GM23338 (cell line): Measurements from ENCODE around the gene EPHA4. TPM values are rescaled to one million over a fixed set of nuclear protein-coding genes. Genes with fewer than 3 reads are reported as not detected.

ENCODE experiments used
- ATAC-seq: fragments of 200-7000 bp; cut with Tn5 transposase; 3 replicates; pipeline ENCODE4 v1.9.1; 2020
- DNase-seq: peaks from one replicate; pipeline ENCODE4 v3.0.0-alpha.2; 2015; ENCODE audit warnings: low spot score
- H2AFZ ChIP-seq: fragments of 200-600 bp; sonication (generic); 2 replicates; pipeline ENCODE4 v1.8.0; 2016; ENCODE audit warnings: antibody characterized with exemption, mild to moderate bottlenecking, moderate library complexity
- H3F3A ChIP-seq: fragments of 200-600 bp; sonication (generic); replicated peaks from 2 replicates; pipeline ENCODE4 v1.8.0; 2017; ENCODE audit warnings: antibody characterized with exemption, mixed run types, low read depth
- H3K27ac ChIP-seq: fragments of 200-600 bp; sonication (generic); 2 replicates; pipeline ENCODE4 v1.6.1; 2016; ENCODE audit warnings: low read depth
- H3K27me3 ChIP-seq: fragments of 200-600 bp; sonication (generic); 2 replicates; pipeline ENCODE4 v1.8.0; 2016; ENCODE audit warnings: mild to moderate bottlenecking, mixed run types, moderate library complexity; ENCODE audit not compliant: insufficient read depth
- H3K36me3 ChIP-seq: fragments of 200-600 bp; sonication (generic); 2 replicates; pipeline ENCODE4 v1.8.0; 2016; ENCODE audit warnings: mild to moderate bottlenecking; ENCODE audit not compliant: insufficient read depth
- H3K4me1 ChIP-seq: fragments of 200-600 bp; sonication (generic); 2 replicates; pipeline ENCODE4 v1.8.0; 2016; ENCODE audit warnings: mild to moderate bottlenecking, moderate library complexity; ENCODE audit not compliant: insufficient read depth
- H3K4me2 ChIP-seq: fragments of 200-600 bp; sonication (generic); 2 replicates; pipeline ENCODE4 v1.7.1; 2017; ENCODE audit warnings: mixed run types
- H3K4me3 ChIP-seq: fragments of 200-600 bp; sonication (generic); 2 replicates; pipeline ENCODE4 v1.6.1; 2016; ENCODE audit warnings: mixed run types
- H3K79me2 ChIP-seq: fragments of 200-600 bp; sonication (generic); replicated peaks from 2 replicates; pipeline ENCODE4 v1.8.0; 2017; ENCODE audit warnings: mild to moderate bottlenecking; ENCODE audit not compliant: insufficient read depth
- H3K9me2 ChIP-seq: fragments of 200-600 bp; sonication (generic); 2 replicates; pipeline ENCODE4 v1.8.0; 2017; ENCODE audit not compliant: insufficient read depth
- H4K20me1 ChIP-seq: fragments of 200-600 bp; sonication (generic); replicated peaks from 2 replicates; pipeline ENCODE4 v1.8.0; 2017; ENCODE audit warnings: mild to moderate bottlenecking; ENCODE audit not compliant: insufficient read depth
- H3K27ac Mint-ChIP-seq: 2 replicates; pipeline ENCODE4 v1.8.0; 2020; ENCODE audit warnings: inconsistent platforms, mild to moderate bottlenecking, moderate library complexity, mixed read lengths
- H3K27me3 Mint-ChIP-seq: 3 replicates; pipeline ENCODE4 v1.8.0; 2022; ENCODE audit warnings: low read depth, mild to moderate bottlenecking, moderate library complexity, mixed read lengths, inconsistent platforms; ENCODE audit not compliant: insufficient read depth, poor library complexity
- H3K36me3 Mint-ChIP-seq: 3 replicates; pipeline ENCODE4 v1.8.0; 2021; ENCODE audit warnings: low read depth, mild to moderate bottlenecking, inconsistent platforms, moderate library complexity, mixed read lengths
- H3K4me1 Mint-ChIP-seq: 3 replicates; pipeline ENCODE4 v1.8.0; 2020; ENCODE audit warnings: mild to moderate bottlenecking, inconsistent platforms, mixed read lengths
- H3K4me3 Mint-ChIP-seq: 3 replicates; pipeline ENCODE4 v1.8.0; 2021; ENCODE audit warnings: moderate library complexity, mild to moderate bottlenecking, inconsistent platforms, mixed read lengths
- H3K9me3 Mint-ChIP-seq: 3 replicates; pipeline ENCODE4 v1.8.0; 2020; ENCODE audit warnings: moderate library complexity, mild to moderate bottlenecking, inconsistent platforms, mixed read lengths
- CREB1 ChIP-seq: fragments of 250-450 bp; sonication (Bioruptor Pico); IDR thresholded peaks from 2 replicates; pipeline ENCODE4 v1.5.0; 2020; ENCODE audit warnings: low read depth, mild to moderate bottlenecking, moderate library complexity
- EZH2 ChIP-seq: fragments of 200-600 bp; sonication (generic); IDR thresholded peaks from one replicate; pipeline ENCODE4 v1.8.0; 2017; ENCODE audit warnings: antibody characterized with exemption, mild to moderate bottlenecking, low read depth; ENCODE audit not compliant: unreplicated experiment
- EZH2phosphoT487 ChIP-seq: fragments of 200-600 bp; sonication (generic); IDR thresholded peaks from one replicate; pipeline ENCODE4 v1.8.1; 2018; ENCODE audit warnings: antibody characterized with exemption; ENCODE audit not compliant: unreplicated experiment
- JUNB ChIP-seq: IDR thresholded peaks from one replicate; pipeline ENCODE4 v1.6.1; 2016; ENCODE audit warnings: antibody characterized with exemption; ENCODE audit not compliant: unreplicated experiment
- NANOG ChIP-seq: IDR thresholded peaks from 2 replicates; pipeline ENCODE4 v1.6.1; 2016; ENCODE audit warnings: antibody characterized with exemption, borderline replicate concordance
- POLR2AphosphoS5 ChIP-seq: IDR thresholded peaks from 2 replicates; pipeline ENCODE4 v1.6.1; 2016; ENCODE audit warnings: antibody characterized with exemption, low read depth
- ZNF114 ChIP-seq: fragments of 250-450 bp; sonication (Bioruptor Pico); IDR thresholded peaks from 2 replicates; pipeline ENCODE4 v1.5.0; 2020; ENCODE audit warnings: mild to moderate bottlenecking, moderate library complexity
- ZNF331 ChIP-seq: fragments of 250-450 bp; sonication (Bioruptor Pico); IDR thresholded peaks from 2 replicates; pipeline ENCODE4 v1.5.0; 2020; ENCODE audit warnings: low read depth, mild to moderate bottlenecking, moderate library complexity
- polyA plus RNA-seq: library from polyadenylated mRNA; unstranded; fragments of >200 nt; fragmentation: Nextera tagmentation; extraction: Ambion mirVana; gene quantifications from 2 replicates; pipeline ENCODE4 v1.2.1, GENCODE V29; 2016
- total RNA-seq: library from RNA; depleted of rRNA; stranded (reverse); fragments of >200 nt; shearing (Covaris generic); gene quantifications from 2 replicates; pipeline ENCODE4 v1.2.3, GENCODE V29; 2014
- TF ChIP-seq, protein P1 (sequence below): IDR thresholded peaks from one replicate; pipeline ENCODE4 v1.6.1; 2018; ENCODE audit warnings: antibody characterized with exemption; ENCODE audit not compliant: unreplicated experiment
- TF ChIP-seq, protein P2 (sequence below): fragments of 250-450 bp; sonication (Bioruptor Pico); IDR thresholded peaks from 2 replicates; pipeline ENCODE4 v1.5.0; 2020; ENCODE audit warnings: mild to moderate bottlenecking, moderate library complexity
- TF ChIP-seq, protein P3 (sequence below), 2 experiments: fragments of 200-600 bp in 1 of 2; sonication (generic) in 1 of 2; conservative IDR thresholded peaks; 2 replicates each; pipeline versions ENCODE4 v1.5.1 to v1.6.1; 2016 to 2017; ENCODE audit warnings: antibody characterized with exemption in 2 of 2, low read depth in 2 of 2, mild to moderate bottlenecking in 2 of 2, moderate library complexity in 1 of 2

Gene EPHA4
- total and polyA plus RNA-seq, 2 experiments from 2014 or later = 4.1 to 6.2 TPM

DNA sequence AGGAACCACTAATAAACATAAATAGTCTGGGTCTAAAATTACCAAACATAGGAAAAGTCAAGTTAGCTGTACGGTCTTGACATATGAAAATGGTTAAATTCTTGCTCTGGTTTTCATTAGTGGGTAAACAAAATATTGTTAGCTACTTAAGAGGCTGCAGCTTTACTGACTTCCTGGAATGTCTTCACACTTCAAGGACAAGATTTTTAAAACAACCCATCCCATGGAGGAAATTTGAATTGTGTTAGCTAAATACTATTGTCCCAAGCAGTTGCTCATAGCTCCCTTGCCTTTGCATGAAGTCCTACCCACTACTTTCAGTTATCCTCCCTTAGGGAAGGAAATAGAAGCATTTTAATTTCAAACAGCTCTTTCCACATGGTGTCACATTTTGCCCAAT, 128.5 kb downstream of the EPHA4 start:
- Histone ChIP-seq H3K9me2 (no peaks in the 10 kb centered on the region), H3K4me1 (no peaks in the 10 kb centered on the region), H3K79me2 (no peaks in the 10 kb centered on the region), H3K27ac (no peak overlapping the region), H3F3A (no peaks in the 10 kb centered on the region), H3K4me3 (no peak overlapping the region), H3K36me3 (no peaks in the 10 kb centered on the region), H3K27me3 (no peaks in the 10 kb centered on the region), H3K4me2 (no peak overlapping the region), H4K20me1 (no peaks in the 10 kb centered on the region), H2AFZ (no peak overlapping the region)
- H3K36me3 Mint-ChIP-seq = peaks cover 15% of the 10 kb centered on the region; the same call in 2 of the 3 replicates
- no peaks in the 10 kb centered on the region for H3K27me3 Mint-ChIP-seq
- DNase-seq (no peak), ATAC-seq (no peak)
- TF ChIP-seq CREB1 (CRISPR knock-in tag) = no peak
- peaks cover under 1% of the 10 kb centered on the region; the same call in 2 of the 3 replicates for H3K9me3 Mint-ChIP-seq
- no peak overlapping the region for H3K27ac Mint-ChIP-seq
- H3K4me3 Mint-ChIP-seq = no peak overlapping the region
- peaks cover 9% of the 10 kb centered on the region; the same call in 1 of the 3 replicates for H3K4me1 Mint-ChIP-seq

DNA sequence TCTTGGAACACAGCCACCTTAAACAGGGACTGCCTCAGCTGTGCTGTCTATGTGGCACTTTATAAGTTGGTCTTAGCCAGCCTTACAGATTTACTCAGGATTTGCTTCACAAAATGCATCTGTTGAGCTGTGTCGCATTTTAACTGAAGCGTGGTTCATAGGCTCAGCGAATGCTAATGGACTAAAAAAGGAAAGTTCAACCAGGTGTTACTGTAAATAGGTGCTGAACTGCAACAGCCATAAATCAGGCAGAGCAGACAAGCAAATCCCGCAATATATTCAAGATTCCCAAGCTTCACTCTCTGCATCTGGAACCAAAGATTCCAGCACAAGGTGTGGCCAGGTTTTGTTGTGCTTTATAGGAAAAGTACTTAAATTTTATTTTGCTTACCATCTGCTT, 130.0 kb downstream of the EPHA4 start:
- H3K27me3 Mint-ChIP-seq = no peaks in the 10 kb centered on the region
- no peaks in the 10 kb centered on the region for H3K79me2 ChIP-seq
- H3K9me2 ChIP-seq = no peaks in the 10 kb centered on the region
- no peak overlapping the region for H3K27ac Mint-ChIP-seq
- peaks cover 7% of the 10 kb centered on the region; the same call in 2 of the 3 replicates for H3K4me1 Mint-ChIP-seq
- H3K36me3 ChIP-seq = no peaks in the 10 kb centered on the region
- H3K4me1 ChIP-seq = no peaks in the 10 kb centered on the region; the same call in 1 of the 2 replicates
- H2AFZ ChIP-seq = no peak overlapping the region
- peaks cover 11% of the 10 kb centered on the region; the same call in 2 of the 3 replicates for H3K36me3 Mint-ChIP-seq
- no peaks in the 10 kb centered on the region for H3K27me3 ChIP-seq
- no peak for DNase-seq
- H3F3A ChIP-seq = no peaks in the 10 kb centered on the region
- no peak overlapping the region for H3K27ac ChIP-seq
- H3K9me3 Mint-ChIP-seq = no peaks in the 10 kb centered on the region
- no peak overlapping the region for H3K4me2 ChIP-seq
- no peak overlapping the region for H3K4me3 ChIP-seq
- H3K4me3 Mint-ChIP-seq = no peak overlapping the region
- H4K20me1 ChIP-seq = no peaks in the 10 kb centered on the region
- no peak for ATAC-seq
- no peak for TF ChIP-seq ZNF114 (CRISPR knock-in tag)
- no peak for TF ChIP-seq POLR2AphosphoS5
- no peak for TF ChIP-seq EZH2
- no peak for TF ChIP-seq EZH2phosphoT487
- no peak for TF ChIP-seq ZNF331 (CRISPR knock-in tag)
- TF ChIP-seq, protein P1, sequence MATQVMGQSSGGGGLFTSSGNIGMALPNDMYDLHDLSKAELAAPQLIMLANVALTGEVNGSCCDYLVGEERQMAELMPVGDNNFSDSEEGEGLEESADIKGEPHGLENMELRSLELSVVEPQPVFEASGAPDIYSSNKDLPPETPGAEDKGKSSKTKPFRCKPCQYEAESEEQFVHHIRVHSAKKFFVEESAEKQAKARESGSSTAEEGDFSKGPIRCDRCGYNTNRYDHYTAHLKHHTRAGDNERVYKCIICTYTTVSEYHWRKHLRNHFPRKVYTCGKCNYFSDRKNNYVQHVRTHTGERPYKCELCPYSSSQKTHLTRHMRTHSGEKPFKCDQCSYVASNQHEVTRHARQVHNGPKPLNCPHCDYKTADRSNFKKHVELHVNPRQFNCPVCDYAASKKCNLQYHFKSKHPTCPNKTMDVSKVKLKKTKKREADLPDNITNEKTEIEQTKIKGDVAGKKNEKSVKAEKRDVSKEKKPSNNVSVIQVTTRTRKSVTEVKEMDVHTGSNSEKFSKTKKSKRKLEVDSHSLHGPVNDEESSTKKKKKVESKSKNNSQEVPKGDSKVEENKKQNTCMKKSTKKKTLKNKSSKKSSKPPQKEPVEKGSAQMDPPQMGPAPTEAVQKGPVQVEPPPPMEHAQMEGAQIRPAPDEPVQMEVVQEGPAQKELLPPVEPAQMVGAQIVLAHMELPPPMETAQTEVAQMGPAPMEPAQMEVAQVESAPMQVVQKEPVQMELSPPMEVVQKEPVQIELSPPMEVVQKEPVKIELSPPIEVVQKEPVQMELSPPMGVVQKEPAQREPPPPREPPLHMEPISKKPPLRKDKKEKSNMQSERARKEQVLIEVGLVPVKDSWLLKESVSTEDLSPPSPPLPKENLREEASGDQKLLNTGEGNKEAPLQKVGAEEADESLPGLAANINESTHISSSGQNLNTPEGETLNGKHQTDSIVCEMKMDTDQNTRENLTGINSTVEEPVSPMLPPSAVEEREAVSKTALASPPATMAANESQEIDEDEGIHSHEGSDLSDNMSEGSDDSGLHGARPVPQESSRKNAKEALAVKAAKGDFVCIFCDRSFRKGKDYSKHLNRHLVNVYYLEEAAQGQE = no peak
- TF ChIP-seq, protein P2, sequence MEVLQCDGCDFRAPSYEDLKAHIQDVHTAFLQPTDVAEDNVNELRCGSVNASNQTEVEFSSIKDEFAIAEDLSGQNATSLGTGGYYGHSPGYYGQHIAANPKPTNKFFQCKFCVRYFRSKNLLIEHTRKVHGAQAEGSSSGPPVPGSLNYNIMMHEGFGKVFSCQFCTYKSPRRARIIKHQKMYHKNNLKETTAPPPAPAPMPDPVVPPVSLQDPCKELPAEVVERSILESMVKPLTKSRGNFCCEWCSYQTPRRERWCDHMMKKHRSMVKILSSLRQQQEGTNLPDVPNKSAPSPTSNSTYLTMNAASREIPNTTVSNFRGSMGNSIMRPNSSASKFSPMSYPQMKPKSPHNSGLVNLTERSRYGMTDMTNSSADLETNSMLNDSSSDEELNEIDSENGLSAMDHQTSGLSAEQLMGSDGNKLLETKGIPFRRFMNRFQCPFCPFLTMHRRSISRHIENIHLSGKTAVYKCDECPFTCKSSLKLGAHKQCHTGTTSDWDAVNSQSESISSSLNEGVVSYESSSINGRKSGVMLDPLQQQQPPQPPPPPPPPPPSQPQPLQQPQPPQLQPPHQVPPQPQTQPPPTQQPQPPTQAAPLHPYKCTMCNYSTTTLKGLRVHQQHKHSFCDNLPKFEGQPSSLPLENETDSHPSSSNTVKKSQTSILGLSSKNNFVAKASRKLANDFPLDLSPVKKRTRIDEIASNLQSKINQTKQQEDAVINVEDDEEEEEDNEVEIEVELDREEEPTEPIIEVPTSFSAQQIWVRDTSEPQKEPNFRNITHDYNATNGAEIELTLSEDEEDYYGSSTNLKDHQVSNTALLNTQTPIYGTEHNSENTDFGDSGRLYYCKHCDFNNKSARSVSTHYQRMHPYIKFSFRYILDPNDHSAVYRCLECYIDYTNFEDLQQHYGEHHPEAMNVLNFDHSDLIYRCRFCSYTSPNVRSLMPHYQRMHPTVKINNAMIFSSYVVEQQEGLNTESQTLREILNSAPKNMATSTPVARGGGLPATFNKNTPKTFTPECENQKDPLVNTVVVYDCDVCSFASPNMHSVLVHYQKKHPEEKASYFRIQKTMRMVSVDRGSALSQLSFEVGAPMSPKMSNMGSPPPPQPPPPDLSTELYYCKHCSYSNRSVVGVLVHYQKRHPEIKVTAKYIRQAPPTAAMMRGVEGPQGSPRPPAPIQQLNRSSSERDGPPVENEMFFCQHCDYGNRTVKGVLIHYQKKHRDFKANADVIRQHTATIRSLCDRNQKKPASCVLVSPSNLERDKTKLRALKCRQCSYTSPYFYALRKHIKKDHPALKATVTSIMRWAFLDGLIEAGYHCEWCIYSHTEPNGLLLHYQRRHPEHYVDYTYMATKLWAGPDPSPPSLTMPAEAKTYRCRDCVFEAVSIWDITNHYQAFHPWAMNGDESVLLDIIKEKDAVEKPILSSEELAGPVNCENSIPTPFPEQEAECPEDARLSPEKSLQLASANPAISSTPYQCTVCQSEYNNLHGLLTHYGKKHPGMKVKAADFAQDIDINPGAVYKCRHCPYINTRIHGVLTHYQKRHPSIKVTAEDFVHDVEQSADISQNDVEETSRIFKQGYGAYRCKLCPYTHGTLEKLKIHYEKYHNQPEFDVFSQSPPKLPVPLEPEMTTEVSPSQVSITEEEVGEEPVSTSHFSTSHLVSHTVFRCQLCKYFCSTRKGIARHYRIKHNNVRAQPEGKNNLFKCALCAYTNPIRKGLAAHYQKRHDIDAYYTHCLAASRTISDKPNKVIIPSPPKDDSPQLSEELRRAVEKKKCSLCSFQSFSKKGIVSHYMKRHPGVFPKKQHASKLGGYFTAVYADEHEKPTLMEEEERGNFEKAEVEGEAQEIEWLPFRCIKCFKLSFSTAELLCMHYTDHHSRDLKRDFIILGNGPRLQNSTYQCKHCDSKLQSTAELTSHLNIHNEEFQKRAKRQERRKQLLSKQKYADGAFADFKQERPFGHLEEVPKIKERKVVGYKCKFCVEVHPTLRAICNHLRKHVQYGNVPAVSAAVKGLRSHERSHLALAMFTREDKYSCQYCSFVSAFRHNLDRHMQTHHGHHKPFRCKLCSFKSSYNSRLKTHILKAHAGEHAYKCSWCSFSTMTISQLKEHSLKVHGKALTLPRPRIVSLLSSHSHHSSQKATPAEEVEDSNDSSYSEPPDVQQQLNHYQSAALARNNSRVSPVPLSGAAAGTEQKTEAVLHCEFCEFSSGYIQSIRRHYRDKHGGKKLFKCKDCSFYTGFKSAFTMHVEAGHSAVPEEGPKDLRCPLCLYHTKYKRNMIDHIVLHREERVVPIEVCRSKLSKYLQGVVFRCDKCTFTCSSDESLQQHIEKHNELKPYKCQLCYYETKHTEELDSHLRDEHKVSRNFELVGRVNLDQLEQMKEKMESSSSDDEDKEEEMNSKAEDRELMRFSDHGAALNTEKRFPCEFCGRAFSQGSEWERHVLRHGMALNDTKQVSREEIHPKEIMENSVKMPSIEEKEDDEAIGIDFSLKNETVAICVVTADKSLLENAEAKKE (CRISPR knock-in tag) = no peak
- TF ChIP-seq, protein P3, sequence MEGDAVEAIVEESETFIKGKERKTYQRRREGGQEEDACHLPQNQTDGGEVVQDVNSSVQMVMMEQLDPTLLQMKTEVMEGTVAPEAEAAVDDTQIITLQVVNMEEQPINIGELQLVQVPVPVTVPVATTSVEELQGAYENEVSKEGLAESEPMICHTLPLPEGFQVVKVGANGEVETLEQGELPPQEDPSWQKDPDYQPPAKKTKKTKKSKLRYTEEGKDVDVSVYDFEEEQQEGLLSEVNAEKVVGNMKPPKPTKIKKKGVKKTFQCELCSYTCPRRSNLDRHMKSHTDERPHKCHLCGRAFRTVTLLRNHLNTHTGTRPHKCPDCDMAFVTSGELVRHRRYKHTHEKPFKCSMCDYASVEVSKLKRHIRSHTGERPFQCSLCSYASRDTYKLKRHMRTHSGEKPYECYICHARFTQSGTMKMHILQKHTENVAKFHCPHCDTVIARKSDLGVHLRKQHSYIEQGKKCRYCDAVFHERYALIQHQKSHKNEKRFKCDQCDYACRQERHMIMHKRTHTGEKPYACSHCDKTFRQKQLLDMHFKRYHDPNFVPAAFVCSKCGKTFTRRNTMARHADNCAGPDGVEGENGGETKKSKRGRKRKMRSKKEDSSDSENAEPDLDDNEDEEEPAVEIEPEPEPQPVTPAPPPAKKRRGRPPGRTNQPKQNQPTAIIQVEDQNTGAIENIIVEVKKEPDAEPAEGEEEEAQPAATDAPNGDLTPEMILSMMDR (conservative IDR thresholded peaks at IDR 0.05; ENCODE audit: low read depth in 2 of 2) = no peak
- no peak for TF ChIP-seq NANOG
- no peak for TF ChIP-seq JUNB
